Stimulated activated CD4-positive, alpha-beta T cell treated with anti-CD3 and anti-CD28 coated beads, Interleukin-15, amount 100 ng/mL, for 1 hour (primary cell): ENCODE measurements around the gene MYF6.
"Not testable (repeated sequence)": the region's sequence is repeated elsewhere in the genome, so short reads cannot be mapped to it uniquely, and the experiment has no call there.

Source experiments
- DNase-seq, 2 donors: peaks; one replicate each; pipeline ENCODE4 v3.0.0-alpha.2; 2020; ENCODE audit warnings: low read depth in 1 of 2, low spot score in 1 of 2

MYF6 gene

GRCh38 chr12:80707126-80707829 is at the start of gene MYF6:
Gene MYF6, plus strand, starts transcription at chr12:80707634. Its CDS starts 86 bp downstream, at chr12:80707720.
- DNase-seq, result no peak

DNA sequence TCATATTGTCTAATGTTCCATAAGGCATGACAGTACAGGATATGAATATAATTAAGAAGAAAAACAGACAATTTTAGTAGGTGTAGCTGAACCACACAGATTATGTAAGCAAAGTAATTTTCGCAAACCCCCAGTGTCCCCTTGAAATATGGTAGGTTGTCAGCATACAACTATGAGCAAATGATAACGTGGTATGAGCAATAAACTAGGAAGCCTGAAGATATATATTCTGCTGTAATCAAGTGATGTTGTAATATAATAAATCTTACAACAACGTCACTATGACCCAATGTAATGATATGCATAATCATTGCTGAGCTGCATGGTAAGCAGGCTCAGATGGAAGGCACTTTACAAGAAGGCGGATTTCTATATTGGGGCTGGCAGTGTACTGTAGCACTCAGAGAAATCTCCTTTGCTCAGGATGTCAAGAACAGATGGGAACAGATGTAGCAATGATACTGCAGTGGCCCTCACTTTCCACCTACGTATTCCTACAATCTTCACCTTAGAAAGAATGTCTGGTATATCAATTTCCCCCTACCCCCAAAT is 47.8 kb upstream of the MYF6 start:
- DNase-seq, result no peak

DNA sequence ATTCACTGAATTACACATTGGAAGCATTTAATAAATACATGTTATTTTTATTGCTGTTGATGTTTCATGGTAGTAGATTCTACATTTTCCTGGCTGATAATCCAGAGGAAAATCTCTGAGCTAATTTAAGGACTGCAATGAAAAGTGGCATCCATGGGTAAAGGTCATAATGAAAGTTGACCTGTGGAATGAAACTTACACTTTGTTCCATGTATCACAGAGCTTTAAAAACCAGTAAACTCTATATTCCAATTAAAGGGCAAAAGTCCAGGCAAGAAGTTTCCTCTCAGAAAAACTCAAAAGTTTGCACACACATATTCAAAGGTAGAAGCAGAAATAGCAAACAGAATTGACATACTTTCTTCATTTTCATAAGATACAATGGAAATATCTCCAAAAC is 44.8 kb upstream of the MYF6 start:
- DNase-seq, result no peak

DNA sequence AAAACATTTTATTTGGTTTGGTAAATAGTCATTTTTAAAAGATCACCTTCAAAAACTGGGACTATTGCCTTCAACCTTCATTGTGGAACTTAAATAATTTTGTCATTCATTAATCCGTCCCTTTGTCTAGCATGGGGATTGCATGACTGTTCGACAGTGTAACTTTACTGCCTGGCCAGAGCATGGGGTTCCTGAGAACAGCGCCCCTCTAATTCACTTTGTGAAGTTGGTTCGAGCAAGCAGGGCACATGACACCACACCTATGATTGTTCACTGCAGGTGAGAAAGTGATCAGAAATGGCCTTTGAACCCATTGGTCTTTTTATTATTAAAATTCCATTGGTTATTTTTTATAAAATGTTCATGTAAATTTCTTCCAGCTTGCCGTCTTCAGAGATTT is 37.2 kb upstream of the MYF6 start:
- DNase-seq, result no peak

DNA sequence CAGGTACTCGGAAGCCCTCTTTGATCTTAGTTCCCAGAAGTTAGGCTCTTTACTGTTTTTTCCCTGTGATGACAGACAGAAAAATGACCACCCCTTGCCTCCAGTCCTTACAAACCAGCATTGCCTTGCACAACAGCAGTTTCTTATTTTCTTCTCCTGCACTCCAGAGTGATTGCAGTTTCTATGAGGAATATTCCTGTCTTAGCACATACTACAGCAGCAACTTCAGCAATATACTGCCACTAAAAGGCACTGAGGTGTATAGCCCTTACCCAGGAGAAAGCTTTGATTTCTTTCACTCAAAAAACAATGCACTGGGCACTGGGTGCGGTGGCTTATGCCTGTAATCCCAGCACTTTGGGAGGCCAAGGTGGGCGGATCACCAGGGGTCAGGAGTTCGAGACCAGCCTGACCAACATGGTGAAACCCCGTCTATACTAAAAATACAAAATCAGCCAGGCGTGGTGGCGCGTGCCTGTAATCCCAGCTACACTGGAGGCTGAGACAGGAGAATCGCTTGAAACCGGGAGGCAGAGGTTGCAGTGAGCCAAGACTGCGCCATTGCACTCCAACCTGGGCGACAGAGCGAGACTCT is 31.3 kb upstream of the MYF6 start:
- DNase-seq, result not testable (repeated sequence)

- DNase-seq, result no peak
Measured at GRCh38 chr12:80676856-80677255, 30.6 kb upstream of the MYF6 start.

DNA sequence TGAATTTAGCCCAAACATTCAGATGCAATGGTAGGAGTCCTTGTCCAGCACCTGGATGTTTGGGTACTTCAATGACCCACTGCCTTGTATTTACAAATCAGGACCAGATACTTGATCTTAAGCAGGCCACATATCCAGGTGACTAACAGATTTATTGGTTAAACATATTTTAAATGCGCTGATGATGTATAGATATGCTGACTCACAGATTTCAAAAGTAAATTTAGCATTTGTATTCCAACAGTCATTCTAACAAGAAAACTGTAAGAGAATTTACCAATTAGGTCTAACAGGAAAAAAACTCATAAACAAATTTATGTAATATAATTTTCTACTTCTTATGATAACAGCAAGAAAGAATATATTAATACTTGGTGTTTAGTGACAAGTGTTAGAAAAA is 29.4 kb upstream of the MYF6 start:
- no peak for DNase-seq

GRCh38 chr12:80679346-80680131 is 27.9 kb upstream of the MYF6 start:
- no peak for DNase-seq

DNA sequence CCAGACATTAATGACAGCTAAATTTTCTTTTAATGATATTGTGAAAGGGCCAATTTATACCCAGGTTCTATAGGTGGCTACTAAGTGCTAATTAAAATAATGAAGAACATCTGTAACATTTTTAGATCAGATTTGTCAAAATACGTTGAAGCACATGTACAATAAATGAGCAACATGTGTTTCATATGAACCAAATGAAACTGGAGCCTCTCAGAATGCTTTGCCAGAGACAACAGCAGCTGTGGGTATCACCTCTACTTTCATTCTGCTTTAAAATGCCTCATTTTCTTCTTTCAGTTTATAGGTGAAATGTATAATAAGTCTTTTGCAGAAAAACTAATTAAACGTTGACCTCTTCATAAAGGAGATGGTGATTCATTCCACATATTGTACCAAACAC is 26.1 kb upstream of the MYF6 start:
- DNase-seq, result no peak

DNA sequence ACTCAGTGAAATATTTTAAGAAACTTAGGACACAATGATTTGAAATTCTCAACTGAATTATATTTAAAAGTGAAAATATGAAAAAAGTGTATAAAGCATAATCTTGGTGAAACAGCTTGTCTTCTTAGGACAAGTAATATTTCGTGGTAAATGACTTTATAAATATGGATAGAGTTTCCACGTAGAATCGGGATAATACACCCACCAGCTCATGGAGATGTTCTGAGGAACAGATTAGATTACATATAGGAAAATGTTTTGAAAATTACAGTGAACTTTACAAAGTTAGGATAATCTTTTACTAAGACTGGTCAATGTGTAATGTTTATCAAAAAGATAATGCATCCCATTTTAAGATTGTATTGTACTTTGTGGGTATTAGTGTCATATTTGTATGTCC is 25.6 kb upstream of the MYF6 start:
- no peak for DNase-seq

- DNase-seq, result no peak
Measured at GRCh38 chr12:80684077-80684495, 23.3 kb upstream of the MYF6 start.

GRCh38 chr12:80690090-80690489 is 17.3 kb upstream of the MYF6 start:
- DNase-seq, result no peak

GRCh38 chr12:80690513-80690912 is 16.9 kb upstream of the MYF6 start:
- DNase-seq, result no peak

- DNase-seq, result no peak
Measured at GRCh38 chr12:80692114-80692513, 15.3 kb upstream of the MYF6 start.

GRCh38 chr12:80697270-80697887 is 10.1 kb upstream of the MYF6 start:
- DNase-seq, result no peak

GRCh38 chr12:80698256-80698655 is 9.2 kb upstream of the MYF6 start:
- no peak for DNase-seq

GRCh38 chr12:80698847-80699542 is 8.4 kb upstream of the MYF6 start:
- DNase-seq, result no peak

GRCh38 chr12:80700327-80700726 is 7.1 kb upstream of the MYF6 start:
- DNase-seq, result no peak

DNA sequence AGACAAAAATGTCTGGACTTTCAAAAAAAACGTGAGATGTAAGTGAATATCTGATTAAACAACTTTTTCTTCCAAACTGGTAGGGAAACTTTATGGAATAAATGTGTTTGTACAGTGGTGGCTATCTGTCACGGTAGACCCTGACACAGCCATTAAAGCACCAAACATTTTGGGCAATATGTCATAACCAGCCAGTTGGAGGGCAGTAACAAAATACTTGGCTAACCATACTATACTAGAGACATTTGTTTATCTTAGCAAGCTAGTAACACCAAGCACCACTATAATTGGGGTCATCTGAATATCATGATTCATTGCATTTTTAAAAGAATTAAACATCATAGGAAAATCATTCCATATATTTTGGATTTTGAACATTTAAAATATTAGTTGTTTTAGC is 6.0 kb upstream of the MYF6 start:
- DNase-seq, result no peak

DNA sequence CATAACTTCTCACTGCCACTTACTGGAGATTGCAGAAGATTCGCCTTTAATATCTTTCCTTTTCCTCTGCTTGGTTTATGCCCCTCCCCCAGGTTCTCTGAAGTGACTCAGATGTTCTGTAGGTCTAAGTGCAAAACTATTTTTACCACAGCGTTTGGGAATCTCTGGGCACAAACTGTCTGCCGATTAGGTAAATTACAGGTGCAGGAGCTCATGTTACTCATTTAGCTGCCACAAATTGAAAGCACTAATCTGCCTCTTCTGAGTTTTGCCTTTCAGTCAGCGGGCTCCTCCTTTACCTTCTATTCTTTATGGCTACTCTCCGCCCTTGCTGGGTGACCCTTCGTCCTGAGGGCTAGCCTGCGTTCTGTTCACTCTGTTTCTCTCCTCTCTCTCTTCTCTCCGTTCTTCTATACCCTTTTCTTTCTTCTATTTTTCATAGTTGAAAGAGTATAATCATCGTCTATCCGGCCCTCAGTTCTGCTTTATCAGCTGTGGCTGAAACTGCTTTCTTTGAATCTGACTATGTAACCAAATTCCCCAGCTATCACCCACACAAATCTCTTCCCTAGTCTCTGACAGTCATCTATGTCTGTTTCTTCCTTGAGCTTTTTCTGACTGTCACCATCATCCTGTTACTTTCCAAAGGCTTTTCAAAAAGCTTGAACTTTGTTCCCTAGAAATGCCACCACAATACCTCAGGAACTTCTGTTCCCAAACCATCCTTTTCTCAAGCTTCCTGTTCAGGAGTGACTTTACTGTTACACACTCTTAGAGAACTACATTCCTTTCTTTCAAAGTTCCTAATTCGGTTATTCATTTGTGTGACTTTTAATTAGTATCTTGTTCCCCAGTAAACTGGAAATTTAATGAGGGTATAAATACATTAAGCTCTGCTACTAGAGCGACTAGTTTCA is 4.3 kb upstream of the MYF6 start:
- DNase-seq, result no peak
